A673 (cell line): ENCODE results near the gene PKLR. TPM values are rescaled to one million over a fixed set of nuclear protein-coding genes. Genes with fewer than 3 reads are reported as not detected.
A peak's percentile ranks its signal among the peaks of the same experiment; 100 is the strongest.
"Not testable (repeated sequence)": the region's sequence is repeated elsewhere in the genome, so short reads cannot be mapped to it uniquely, and the experiment has no call there.

Source experiments
- BruUV-seq: library from RNA; stranded (reverse); fragments of 400-500 nt; replicated peaks from 2 replicates; lab custom pipeline; 2021; lab: Mats Ljungman, UMichigan
- CTCF ChIA-PET: fragments of 300-600 bp; sonication (Branson Sonifier 250); formaldehyde crosslinking; loops from one replicate; lab custom pipeline; 2022; ENCODE audit warnings: antibody characterized with exemption; lab: Charles Lee
- POLR2A ChIA-PET: fragments of 300-600 bp; sonication (Branson Sonifier 250); formaldehyde crosslinking; loops from one replicate; lab custom pipeline; 2022; ENCODE audit warnings: antibody characterized with exemption; ENCODE audit not compliant: low non-redundant PET; lab: Charles Lee
- DNase-seq: peaks from one replicate; pipeline ENCODE4 v3.0.0-alpha.2; 2015; ENCODE audit warnings: low spot score
- H3K27ac ChIP-seq: fragments of 200-600 bp; sonication (generic); 2 replicates; pipeline ENCODE4 v1.5.1; 2016; ENCODE audit warnings: mixed run types, low read depth, mild to moderate bottlenecking, mixed read lengths, antibody characterized with exemption, low read length; ENCODE audit not compliant: poor library complexity, severe bottlenecking
- H3K27me3 ChIP-seq: fragments of 200-600 bp; sonication (generic); replicated peaks from 2 replicates; pipeline ENCODE4 v1.6.1; 2017; ENCODE audit warnings: mixed run types, low read depth, mild to moderate bottlenecking, mixed read lengths, antibody characterized with exemption, low read length; ENCODE audit not compliant: insufficient read depth, poor library complexity
- H3K36me3 ChIP-seq: fragments of 200-600 bp; sonication (generic); 2 replicates; pipeline ENCODE4 v1.6.1; 2016; ENCODE audit warnings: mixed run types, mild to moderate bottlenecking, mixed read lengths, antibody characterized with exemption, low read length; ENCODE audit not compliant: insufficient read depth, poor library complexity, severe bottlenecking
- H3K4me1 ChIP-seq: fragments of 200-600 bp; sonication (generic); 2 replicates; pipeline ENCODE4 v1.6.1; 2017; ENCODE audit warnings: mixed run types, mild to moderate bottlenecking, mixed read lengths, antibody characterized with exemption, low read length; ENCODE audit not compliant: insufficient read depth, poor library complexity, severe bottlenecking
- H3K4me3 ChIP-seq: fragments of 200-600 bp; sonication (generic); 2 replicates; pipeline ENCODE4 v1.5.1; 2016; ENCODE audit warnings: low read depth, mixed run types, mild to moderate bottlenecking, mixed read lengths, low read length; ENCODE audit not compliant: poor library complexity, severe bottlenecking
- H3K9me3 ChIP-seq: fragments of 200-600 bp; sonication (generic); 2 replicates; pipeline ENCODE4 v1.6.1; 2016; ENCODE audit warnings: mixed run types, low read depth, mild to moderate bottlenecking, mixed read lengths, antibody characterized with exemption, low read length; ENCODE audit not compliant: poor library complexity, severe bottlenecking
- CTCF ChIP-seq: fragments of 300-800, 200-600 bp; sonication (generic); conservative IDR thresholded peaks from 2 replicates; pipeline ENCODE4 v1.5.1; 2017; ENCODE audit warnings: low read depth, mild to moderate bottlenecking, antibody characterized with exemption, low read length, moderate library complexity, mixed read lengths
- EZH2 ChIP-seq: fragments of 200-600 bp; sonication (generic); IDR thresholded peaks from 2 replicates; pipeline ENCODE4 v1.6.1; 2017; ENCODE audit warnings: borderline replicate concordance, low read depth, mild to moderate bottlenecking, mixed read lengths, antibody characterized with exemption, low read length; ENCODE audit not compliant: poor library complexity, severe bottlenecking
- intact Hi-C: fragments of 100-400 bp; cut with micrococcal nuclease; formaldehyde crosslinking; loops from one replicate; pipeline ENCODE4 v1.10.0; 2022; ENCODE audit not compliant: unreplicated experiment
- total RNA-seq: library from RNA; stranded (reverse); gene quantifications from 2 replicates; pipeline ENCODE4 v1.2.3, GENCODE V29; 2021

PKLR gene
- total RNA-seq, 1 experiment from 2014 or later, result not detected

GRCh38 chr1:155247667-155248553 is 53.3 kb downstream of the PKLR start:
- no peaks in the 10 kb centered on the region for H3K9me3 ChIP-seq
- H3K27me3 ChIP-seq, result no peaks in the 10 kb centered on the region
- no peak overlapping the region for H3K4me3 ChIP-seq
- intact Hi-C loops, result no loop called here
- TF ChIP-seq CTCF (no peak), EZH2 (no peak)
- ChIA-PET CTCF (interaction anchor here (0.5 kb wide), 1 partner anchor 44 kb away, joined by 6 read pairs; no protein-coding TSS in a partner anchor), POLR2A (no interaction called here)
- H3K4me1 ChIP-seq, result peaks cover 29% of the 10 kb centered on the region
- no TSS peak for BruUV-seq
- H3K27ac ChIP-seq, result no peak overlapping the region
- DNase-seq, result no peak
- H3K36me3 ChIP-seq, result peaks cover 25% of the 10 kb centered on the region

GRCh38 chr1:155246796-155247195 is 54.4 kb downstream of the PKLR start:
- H3K27ac ChIP-seq, H3K4me3 ChIP-seq, BruUV-seq, CTCF ChIA-PET, H3K9me3 ChIP-seq, DNase-seq, H3K27me3 ChIP-seq, intact Hi-C loops, POLR2A ChIA-PET: not testable (repeated sequence)
- Histone ChIP-seq H3K4me1 (peaks cover 36% of the 10 kb centered on the region), H3K36me3 (peaks cover 25% of the 10 kb centered on the region)

- TSS peak; percentile 97 for BruUV-seq
- H3K27me3 ChIP-seq, result no peaks in the 10 kb centered on the region
- no peak for DNase-seq
- peaks cover 33% of the 10 kb centered on the region for H3K4me1 ChIP-seq
- POLR2A ChIA-PET, result no interaction called here
- H3K4me3 ChIP-seq, result peak overlapping the region; percentile 35
- H3K9me3 ChIP-seq, result no peaks in the 10 kb centered on the region
- CTCF ChIA-PET, result interaction anchor here (0.7 kb wide), 1 partner anchor 320 kb away, joined by 4 read pairs; no protein-coding TSS in a partner anchor
- peaks cover 19% of the 10 kb centered on the region for H3K36me3 ChIP-seq
- no peak for TF ChIP-seq CTCF
- TF ChIP-seq EZH2, result no peak
- peak overlapping the region; percentile 86 for H3K27ac ChIP-seq
- intact Hi-C loops, result no loop called here
Measured at GRCh38 chr1:155245163-155245524, 56.1 kb downstream of the PKLR start.
